Fibroblast of mammary gland (primary cell): ENCODE measurements around the gene ZNF12.
"Not testable (repeated sequence)": the region's sequence is repeated elsewhere in the genome, so short reads cannot be mapped to it uniquely, and the experiment has no call there.

Source experiments
- DNase-seq: peaks from one replicate; pipeline ENCODE4 v3.0.0-alpha.2; 2010; ENCODE audit warnings: low read depth
- H3K4me3 ChIP-seq: 2 replicates; pipeline ENCODE4 v1.5.1; 2011; ENCODE audit warnings: low read depth, mild to moderate bottlenecking, low read length, moderate library complexity; ENCODE audit not compliant: control insufficient read depth
- CTCF ChIP-seq: conservative IDR thresholded peaks from 2 replicates; pipeline ENCODE4 v1.5.1; 2011; ENCODE audit warnings: low read depth, low read length, inconsistent platforms; ENCODE audit not compliant: control insufficient read depth, insufficient read depth

The ZNF12 gene

GRCh38 chr7:6706666-6707407 is at the start of gene ZNF12:
Gene ZNF12, minus strand, starts transcription at chr7:6706947. Its CDS starts 1,774 bp downstream, at chr7:6705173.
- peak within 1 kb of the TSS; percentile 86 for H3K4me3 ChIP-seq
- peak; percentile 90 for DNase-seq
- no peak for TF ChIP-seq CTCF

- not testable (repeated sequence) for DNase-seq
Measured at GRCh38 chr7:6753964-6754363, 47.2 kb upstream of the ZNF12 start, which contains the start of gene RSPH10B2. Gene RSPH10B2, plus strand, starts transcription at chr7:6754103. Its CDS starts 3,575 bp downstream, at chr7:6757678.

GRCh38 chr7:6750173-6750572 is 43.4 kb upstream of the ZNF12 start:
- not testable (repeated sequence) for H3K4me3 ChIP-seq, DNase-seq

More at GRCh38 chr7:6753964-6754363, 47.2 kb upstream of the ZNF12 start, which contains the start of gene RSPH10B2:
- not testable (repeated sequence) for H3K4me3 ChIP-seq

GRCh38 chr7:6749335-6749734 is 42.6 kb upstream of the ZNF12 start:
- not testable (repeated sequence) for DNase-seq, H3K4me3 ChIP-seq

- not testable (repeated sequence) for DNase-seq, H3K4me3 ChIP-seq
Measured at GRCh38 chr7:6744410-6745100, 37.8 kb upstream of the ZNF12 start.

GRCh38 chr7:6738415-6738814 is 31.7 kb upstream of the ZNF12 start:
- not testable (repeated sequence) for H3K4me3 ChIP-seq, DNase-seq

- no peak for DNase-seq
- H3K4me3 ChIP-seq = peak overlapping the region; percentile 71
- TF ChIP-seq CTCF = no peak
Measured at GRCh38 chr7:6730343-6730633, 23.5 kb upstream of the ZNF12 start.

- peak; percentile 87 for DNase-seq
- peak overlapping the region; percentile 71 for H3K4me3 ChIP-seq
- no peak for TF ChIP-seq CTCF
Measured at GRCh38 chr7:6729492-6730342, 23.0 kb upstream of the ZNF12 start.

- not testable (repeated sequence) for DNase-seq
- H3K4me3 ChIP-seq = peak overlapping the region; percentile 71
Measured at GRCh38 chr7:6728893-6729491, 22.2 kb upstream of the ZNF12 start.
